Gastroesophageal sphincter (tissue), 4 donors: ENCODE measurements around the gene ATF6. TPM values are rescaled to one million over a fixed set of nuclear protein-coding genes. Genes with fewer than 3 reads are reported as not detected.
A peak's percentile ranks its signal among the peaks of the same experiment; 100 is the strongest.

Source experiments
- ATAC-seq: fragments of 150-250 bp; one replicate; pipeline ENCODE4 v1.9.1; 2016; ENCODE audit warnings: mild to moderate bottlenecking, moderate library complexity
- H3K27ac ChIP-seq, 4 donors: fragments of 200-600 bp; sonication (generic) in 3 of 4; 1 replicate in 3 of 4; 2 replicates in 1 of 4; pipeline ENCODE4 v1.5.1; 2016 to 2019
- H3K27me3 ChIP-seq: fragments of 200-600 bp; sonication (generic); one replicate; pipeline ENCODE4 v1.5.1; 2019
- H3K36me3 ChIP-seq, 2 donors: fragments of 200-600 bp; sonication (generic); one replicate each; pipeline ENCODE4 v1.5.1; 2019; ENCODE audit warnings: control low read depth in 1 of 2
- H3K4me1 ChIP-seq, 3 donors: fragments of 200-600 bp; sonication (generic); 1 replicate in 2 of 3; 2 replicates in 1 of 3; pipeline ENCODE4 v1.5.1; 2016 to 2019; ENCODE audit warnings: control low read depth in 2 of 3
- H3K4me3 ChIP-seq, 2 donors: fragments of 200-600 bp; sonication (generic); one replicate each; pipeline ENCODE4 v1.5.1; 2019; ENCODE audit warnings: mild to moderate bottlenecking in 1 of 2, moderate library complexity in 1 of 2
- H3K9me3 ChIP-seq, 3 donors: fragments of 200-600 bp; sonication (generic); one replicate each; pipeline ENCODE4 v1.5.1; 2017 to 2019; ENCODE audit warnings: control low read depth in 2 of 3
- EP300 ChIP-seq: sonication (generic); formaldehyde crosslinking; IDR thresholded peaks from one replicate; pipeline ENCODE4 v1.6.1; 2017; ENCODE audit warnings: antibody characterized with exemption, mild to moderate bottlenecking
- POLR2A ChIP-seq, 2 donors: fragments of 450-650 bp; IDR thresholded peaks; one replicate each; pipeline ENCODE4 v1.6.1; 2017; ENCODE audit warnings: antibody characterized with exemption in 2 of 2, mild to moderate bottlenecking in 2 of 2, moderate library complexity in 1 of 2
- POLR2AphosphoS5 ChIP-seq: sonication (generic); formaldehyde crosslinking; IDR thresholded peaks from one replicate; pipeline ENCODE4 v1.6.1; 2017; ENCODE audit warnings: antibody characterized with exemption
- WGBS, 2 donors: methylation state at CpG; one replicate each; pipeline ENCODE4 v1.1.5; 2018; ENCODE audit warnings: low coverage in 1 of 2; 5-methylcytosine and 5-hydroxymethylcytosine counted together
- total RNA-seq, 4 donors: library from RNA; depleted of rRNA; stranded (reverse); fragments of >200 nt; gene quantifications; one replicate each; pipeline ENCODE4 v1.1.0, GENCODE V29; 2016
- TF ChIP-seq, protein P1 (sequence below), 4 experiments: fragments of 200-600 bp in 2 of 4; fragments of 450-650 bp in 2 of 4; sonication (generic) in 1 of 4; IDR thresholded peaks; one replicate each; pipeline ENCODE4 v1.5.1; 2017 to 2019; ENCODE audit warnings: antibody characterized with exemption in 4 of 4, mild to moderate bottlenecking in 2 of 4, moderate library complexity in 2 of 4

The ATF6 gene
- total RNA-seq, 4 donors from 2014 or later = 28.6 to 32.4 (median 29.7) TPM

DNA sequence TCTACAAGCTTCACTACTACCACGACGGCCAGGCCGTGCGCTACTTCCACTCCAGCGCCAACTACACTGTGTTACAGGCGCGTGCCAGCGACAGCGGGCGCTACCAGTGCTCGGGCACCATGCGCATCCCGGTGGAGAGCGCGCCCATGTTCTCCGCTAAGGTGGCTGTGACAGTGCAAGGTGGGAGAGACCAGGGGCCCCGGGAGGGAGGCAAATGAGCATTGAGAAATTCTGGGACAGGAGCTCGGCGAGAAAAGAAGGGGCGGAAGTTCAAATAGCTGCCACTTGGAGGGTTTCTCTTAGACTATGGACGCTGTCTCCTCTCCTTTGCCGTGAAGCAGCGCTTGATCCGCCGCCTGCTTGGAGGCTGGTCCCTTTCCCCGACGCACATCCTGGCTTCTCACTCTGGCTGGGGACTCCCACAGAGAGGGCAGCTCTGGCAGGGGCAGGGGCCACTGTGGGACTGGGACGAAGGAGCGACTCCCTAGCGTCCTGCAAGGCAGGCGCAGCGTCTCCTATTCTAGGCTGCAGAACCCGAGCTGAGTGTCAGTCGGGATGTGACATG is 40.1 kb upstream of the ATF6 start:
- WGBS, 2 donors = 0 to 3% methylated on average over 4 to 8 of the region's 34 CpGs

DNA sequence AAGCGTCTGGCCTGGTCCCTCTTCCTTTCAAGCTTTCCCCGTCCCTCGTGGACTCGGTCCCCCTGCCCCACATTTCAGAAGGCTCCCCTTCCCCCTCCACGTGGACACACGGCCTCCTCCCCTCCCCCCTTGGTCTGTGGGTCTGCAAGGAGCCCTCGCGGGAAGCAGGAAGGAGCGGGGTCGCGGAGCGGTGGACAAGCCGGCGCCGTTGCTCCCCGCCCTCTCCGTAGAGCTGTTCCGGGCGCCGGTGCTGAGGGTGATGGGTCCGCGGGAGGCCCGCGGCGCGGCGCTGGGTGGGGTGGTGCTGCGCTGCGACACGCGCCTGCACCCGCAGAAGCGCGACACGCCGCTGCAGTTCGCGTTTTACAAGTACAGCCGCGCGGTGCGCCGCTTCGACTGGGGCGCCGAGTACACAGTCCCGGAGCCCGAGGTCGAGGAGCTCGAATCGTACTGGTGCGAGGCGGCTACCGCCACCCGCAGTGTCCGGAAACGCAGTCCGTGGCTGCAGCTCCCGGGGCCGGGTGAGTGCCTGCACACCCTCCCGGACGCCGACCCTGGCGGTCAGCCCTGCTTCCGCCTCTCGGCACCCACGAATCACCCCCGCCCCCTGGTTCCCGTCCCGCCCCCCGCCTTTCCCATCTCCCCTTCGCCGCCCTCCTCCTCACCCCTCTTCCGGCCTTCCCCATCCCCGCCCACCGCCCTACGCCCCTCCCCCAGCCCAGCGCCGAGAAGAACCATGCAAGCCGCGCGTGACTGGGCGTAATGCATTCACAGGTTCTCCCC is 39.5 kb upstream of the ATF6 start:
- TF ChIP-seq POLR2A (IDR thresholded peaks at IDR 0.05) = peak; percentile 64 to 73
- TF ChIP-seq EP300 = no peak
- TF ChIP-seq, protein P1, sequence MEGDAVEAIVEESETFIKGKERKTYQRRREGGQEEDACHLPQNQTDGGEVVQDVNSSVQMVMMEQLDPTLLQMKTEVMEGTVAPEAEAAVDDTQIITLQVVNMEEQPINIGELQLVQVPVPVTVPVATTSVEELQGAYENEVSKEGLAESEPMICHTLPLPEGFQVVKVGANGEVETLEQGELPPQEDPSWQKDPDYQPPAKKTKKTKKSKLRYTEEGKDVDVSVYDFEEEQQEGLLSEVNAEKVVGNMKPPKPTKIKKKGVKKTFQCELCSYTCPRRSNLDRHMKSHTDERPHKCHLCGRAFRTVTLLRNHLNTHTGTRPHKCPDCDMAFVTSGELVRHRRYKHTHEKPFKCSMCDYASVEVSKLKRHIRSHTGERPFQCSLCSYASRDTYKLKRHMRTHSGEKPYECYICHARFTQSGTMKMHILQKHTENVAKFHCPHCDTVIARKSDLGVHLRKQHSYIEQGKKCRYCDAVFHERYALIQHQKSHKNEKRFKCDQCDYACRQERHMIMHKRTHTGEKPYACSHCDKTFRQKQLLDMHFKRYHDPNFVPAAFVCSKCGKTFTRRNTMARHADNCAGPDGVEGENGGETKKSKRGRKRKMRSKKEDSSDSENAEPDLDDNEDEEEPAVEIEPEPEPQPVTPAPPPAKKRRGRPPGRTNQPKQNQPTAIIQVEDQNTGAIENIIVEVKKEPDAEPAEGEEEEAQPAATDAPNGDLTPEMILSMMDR (IDR thresholded peaks at IDR 0.05) = peak in 1 of 4 experiments; percentile 29
- peak; percentile 87 for ATAC-seq
- Histone ChIP-seq H3K27me3 (peaks cover 17% of the 10 kb centered on the region), H3K27ac (peak overlapping the region in 3 of 4 donors; percentile 82 to 85 (median 84)), H3K9me3 (no peaks in the 10 kb centered on the region), H3K4me1 (peaks cover 0 to 22% (median 4%) of the 10 kb centered on the region in 3 donors), H3K4me3 (peak overlapping the region; percentile 68 to 87), H3K36me3 (no peaks in the 10 kb centered on the region)
- WGBS, 2 donors = no CpG with 5 or more reads among the region's 83 CpGs

More for the DNA sequence above, 40.1 kb upstream of the ATF6 start:
- H3K4me1 ChIP-seq = peaks cover 0 to 22% (median 4%) of the 10 kb centered on the region in 3 donors
- ATAC-seq = peak; percentile 41
- H3K27ac ChIP-seq = peak overlapping the region in 3 of 4 donors; percentile 82 to 85 (median 84)
- no peaks in the 10 kb centered on the region for H3K36me3 ChIP-seq
- TF ChIP-seq, protein P1 (IDR thresholded peaks at IDR 0.05) = peak in 3 of 4 experiments; percentile 34 to 46 (median 34)
- no peak for TF ChIP-seq EP300
- H3K9me3 ChIP-seq = no peaks in the 10 kb centered on the region
- H3K27me3 ChIP-seq = peaks cover 23% of the 10 kb centered on the region
- peak overlapping the region; percentile 68 to 87 for H3K4me3 ChIP-seq

DNA sequence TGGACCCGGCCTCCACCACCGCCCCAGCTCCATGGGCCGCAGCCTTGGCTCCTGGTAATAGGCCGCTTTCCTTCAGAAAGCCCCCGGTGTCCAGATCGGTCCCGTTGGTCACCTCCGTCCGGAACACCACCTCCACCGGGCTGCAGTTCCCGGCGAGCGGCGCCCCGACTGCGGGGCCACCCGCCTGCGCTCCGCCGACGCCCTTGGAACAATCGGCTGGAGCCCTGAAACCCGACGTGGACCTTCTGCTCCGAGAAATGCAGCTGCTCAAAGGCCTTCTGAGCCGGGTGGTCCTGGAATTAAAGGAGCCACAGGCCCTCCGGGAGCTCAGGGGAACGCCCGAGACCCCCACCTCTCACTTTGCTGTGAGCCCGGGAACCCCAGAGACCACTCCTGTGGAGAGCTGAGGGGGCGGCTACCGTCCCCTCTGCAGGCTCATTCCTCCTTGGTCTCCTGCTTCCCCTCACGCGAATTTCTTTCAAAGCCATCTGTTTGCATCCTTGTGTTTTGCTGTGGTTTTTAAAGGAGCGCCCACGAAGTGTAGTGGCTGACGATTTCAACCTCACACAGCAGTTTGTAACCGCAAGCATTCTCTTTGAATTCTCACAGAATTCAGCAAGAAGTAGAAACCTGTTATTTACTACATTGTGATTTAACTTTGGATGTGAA is 38.7 kb upstream of the ATF6 start:
- H3K27me3 ChIP-seq = peaks cover 10% of the 10 kb centered on the region
- H3K4me1 ChIP-seq = peaks cover 0 to 22% (median 4%) of the 10 kb centered on the region in 3 donors
- no peak for ATAC-seq
- H3K4me3 ChIP-seq = peak overlapping the region; percentile 68 to 87
- 27 to 39% methylated on average over 5 to 7 of the region's 38 CpGs for WGBS, 2 donors
- H3K9me3 ChIP-seq = no peaks in the 10 kb centered on the region
- H3K36me3 ChIP-seq = no peaks in the 10 kb centered on the region
- peak overlapping the region in 3 of 4 donors; percentile 82 to 85 (median 84) for H3K27ac ChIP-seq
- TF ChIP-seq, protein P1 (IDR thresholded peaks at IDR 0.05) = no peak
- TF ChIP-seq POLR2A (IDR thresholded peaks at IDR 0.05) = no peak
- TF ChIP-seq POLR2AphosphoS5 = no peak
- no peak for TF ChIP-seq EP300

DNA sequence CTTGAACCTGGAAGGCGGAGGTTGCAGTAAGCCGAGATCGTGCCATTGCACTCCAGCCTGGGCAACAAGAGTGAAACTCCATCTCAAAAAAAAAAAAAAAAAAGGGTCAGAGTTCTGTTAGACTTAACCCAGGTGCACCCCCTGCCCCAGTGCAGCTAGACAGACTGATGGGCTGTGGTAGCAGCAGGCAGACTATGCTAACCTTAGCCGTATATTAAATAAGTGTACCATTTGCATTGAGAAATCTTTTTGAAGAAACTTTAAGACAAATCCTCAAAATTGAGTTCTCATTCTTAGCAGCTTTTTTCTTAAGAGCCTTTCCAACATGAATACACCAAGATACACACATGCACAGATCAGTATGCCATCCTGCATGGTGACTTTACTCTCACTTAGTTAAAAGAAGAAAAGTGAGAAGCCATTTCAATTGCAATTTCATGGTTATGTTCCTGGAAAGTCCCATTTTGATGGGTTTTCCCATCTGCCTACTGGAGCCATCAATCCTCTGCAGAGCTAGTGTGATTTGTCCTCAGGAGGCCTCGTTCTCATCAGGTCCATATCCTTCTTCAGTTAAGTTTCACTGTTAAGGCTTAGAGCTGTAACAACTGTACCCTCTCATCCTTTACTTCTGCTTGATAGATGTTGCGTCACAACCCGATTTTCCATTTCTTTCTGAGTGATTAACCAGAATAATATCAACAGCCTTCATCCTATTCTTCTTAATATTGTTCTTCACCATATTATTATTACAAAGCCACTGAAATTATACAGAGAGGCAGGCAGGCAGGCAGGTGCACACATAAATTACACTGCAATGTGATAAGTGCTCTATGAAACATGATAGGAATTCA is 37.5 kb upstream of the ATF6 start:
- ATAC-seq = no peak
- 73 to 93% methylated on average over 4 of the region's 7 CpGs for WGBS, 2 donors

More for the DNA sequence above, 37.5 kb upstream of the ATF6 start:
- Histone ChIP-seq H3K4me3 (no peak overlapping the region), H3K4me1 (peaks cover 0 to 22% (median 4%) of the 10 kb centered on the region in 3 donors), H3K9me3 (no peaks in the 10 kb centered on the region), H3K36me3 (no peaks in the 10 kb centered on the region), H3K27me3 (peaks cover 4% of the 10 kb centered on the region), H3K27ac (no peak overlapping the region)
- TF ChIP-seq, protein P1 (IDR thresholded peaks at IDR 0.05) = no peak
- TF ChIP-seq EP300 (no peak), POLR2A (IDR thresholded peaks at IDR 0.05) (no peak), POLR2AphosphoS5 (no peak)
